ENCODE results near the gene IFNGR2.

IFNGR2 gene

DNA sequence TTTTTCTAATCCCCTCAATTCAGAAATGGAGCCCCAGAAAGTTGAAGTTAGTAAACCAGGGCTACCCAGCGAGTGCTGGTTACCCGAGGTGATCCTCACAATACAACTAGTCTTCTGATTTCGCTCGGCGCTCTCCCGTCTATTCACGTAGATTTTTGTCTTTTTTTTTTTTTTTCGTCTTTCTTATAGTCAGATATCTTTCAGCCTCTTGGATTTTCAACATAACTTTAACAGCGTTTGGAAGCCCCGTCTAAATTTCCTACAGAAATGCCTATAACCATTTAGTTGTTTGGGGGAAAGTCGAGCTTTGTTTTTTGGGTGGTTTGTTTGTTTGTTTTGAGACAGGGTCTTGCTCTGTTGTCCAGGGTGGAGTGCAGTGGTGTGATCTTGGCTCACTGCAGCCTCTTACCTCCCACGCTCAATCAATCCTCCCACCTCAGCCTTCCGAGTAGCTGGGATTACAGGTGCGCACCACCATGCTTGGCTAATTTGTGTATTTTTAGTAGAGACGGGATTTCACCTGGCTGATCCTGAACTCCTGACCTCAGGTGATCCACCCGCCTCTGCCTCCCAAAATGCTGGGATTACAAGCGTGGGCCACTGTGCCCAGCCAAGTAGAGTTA, 77.4 kb downstream of the IFNGR2 start:
- FAIRE-seq, result no peak

DNA sequence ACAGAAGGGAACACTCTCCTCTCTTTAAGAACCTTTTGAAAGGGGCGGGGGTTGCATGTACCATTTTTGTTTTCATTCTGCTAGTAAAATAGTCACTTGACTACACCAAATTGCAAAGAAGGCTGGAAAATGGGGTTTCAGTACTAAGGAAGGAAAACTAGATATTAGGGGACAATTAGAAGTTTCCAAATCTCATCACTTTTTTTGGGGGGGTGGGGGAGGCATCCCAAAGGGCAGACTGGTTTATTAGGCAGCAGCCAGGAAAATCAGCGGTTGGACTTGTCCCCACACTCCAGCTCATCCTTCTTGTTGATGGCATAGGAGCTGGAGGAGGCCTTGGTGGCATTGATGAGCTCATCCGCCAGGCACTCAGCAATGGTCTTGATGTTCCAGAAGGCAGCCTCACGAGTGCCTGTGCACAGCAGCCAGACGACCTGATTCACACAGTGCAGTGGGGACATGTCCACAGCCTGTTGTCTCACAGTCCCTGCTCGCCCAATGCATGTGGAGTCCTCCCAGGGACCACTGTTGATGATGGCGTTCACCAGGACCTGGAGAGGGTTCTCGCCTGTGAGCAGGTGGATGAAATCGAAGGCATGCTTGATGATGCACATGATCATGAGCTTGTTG, 78.2 kb downstream of the IFNGR2 start:
- no peak for DNase-seq (ENCODE audit: low spot score)
- no peak for FAIRE-seq

More for the DNA sequence above, 77.4 kb downstream of the IFNGR2 start:
- no peak for DNase-seq (ENCODE audit: low spot score)
